Kidney tubule cell (primary cell): ENCODE data around the gene CAMK4.

Experiments used
- DNase-seq: peaks from one replicate; pipeline ENCODE4 v3.0.0-alpha.2; 2018; ENCODE audit warnings: low spot score

Gene CAMK4

DNA sequence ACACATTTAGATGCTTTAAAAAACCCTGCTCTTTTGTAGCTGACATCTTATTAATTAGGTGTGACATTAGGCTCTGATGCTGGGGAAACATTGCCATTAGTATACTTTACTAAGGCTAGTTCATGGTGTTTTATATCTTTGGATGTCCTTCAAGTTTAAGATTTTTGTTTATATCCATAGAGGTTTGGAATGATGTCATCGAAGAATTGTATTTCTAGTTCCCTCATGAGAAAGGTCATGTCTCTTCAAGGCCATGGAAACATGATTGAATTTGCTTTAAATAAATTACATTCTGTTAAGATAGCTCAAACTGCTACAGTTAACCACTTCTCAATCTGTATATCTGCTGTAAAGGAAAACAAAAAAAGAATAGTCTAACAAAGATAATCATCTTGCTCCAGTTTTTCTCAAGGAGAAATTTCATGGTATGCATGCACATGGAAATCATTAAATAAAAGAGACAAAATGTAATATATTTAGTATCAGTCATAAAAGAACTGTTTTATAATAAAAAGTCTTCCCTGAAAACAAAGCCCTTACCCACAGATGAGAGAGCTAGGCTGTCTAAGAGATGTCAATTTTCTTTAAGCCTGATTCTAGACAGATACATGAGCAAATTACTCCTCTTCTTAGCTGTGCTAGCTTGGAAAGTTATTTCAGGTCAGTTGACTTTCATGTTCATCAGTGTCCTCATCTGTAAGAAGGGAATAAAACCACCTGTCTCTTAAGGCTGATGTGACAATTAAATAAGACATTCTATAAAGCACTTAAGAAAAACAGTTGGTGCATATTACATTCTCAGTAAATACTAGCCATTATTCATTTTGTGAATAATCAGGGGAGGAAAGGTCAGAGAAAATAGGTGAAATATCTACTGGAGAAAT is 313.2 kb downstream of the CAMK4 start:
- no peak for DNase-seq
